SU-DHL-6 (cell line): ENCODE results near the gene RECQL5.

Experiments used
- H2AFZ ChIP-seq: fragments of 200-600 bp; sonication (generic); 2 replicates; pipeline ENCODE4 v1.6.1; 2014; ENCODE audit warnings: low read depth, mild to moderate bottlenecking, moderate library complexity, mixed read lengths, antibody characterized with exemption, low read length; ENCODE audit not compliant: severe bottlenecking
- H3F3A ChIP-seq: fragments of 200-600 bp; shearing (Covaris generic); 2 replicates; pipeline ENCODE4 v1.6.0; 2016; ENCODE audit warnings: antibody characterized with exemption, mild to moderate bottlenecking; ENCODE audit not compliant: insufficient read depth
- H3K27ac ChIP-seq: fragments of 200-600 bp; sonication (generic); 2 replicates; pipeline ENCODE4 v1.5.1; 2016; ENCODE audit warnings: low read depth, mild to moderate bottlenecking, low read length, moderate library complexity, mixed read lengths
- H3K27me3 ChIP-seq: fragments of 200-600 bp; sonication (generic), shearing (Covaris generic); 2 replicates; pipeline ENCODE4 v1.6.0; 2014; ENCODE audit warnings: mild to moderate bottlenecking, low read length
- H3K36me3 ChIP-seq: fragments of 200-600 bp; sonication (generic); 2 replicates; pipeline ENCODE4 v1.6.1; 2014; ENCODE audit warnings: mild to moderate bottlenecking, low read length, mixed read lengths
- H3K4me2 ChIP-seq: fragments of 300-600, 200-600 bp; shearing (Covaris generic), sonication (generic); 2 replicates; pipeline ENCODE4 v1.6.0; 2014; ENCODE audit warnings: low read length, low read depth, mild to moderate bottlenecking; ENCODE audit not compliant: poor library complexity, severe bottlenecking
- H3K4me3 ChIP-seq: fragments of 200-600 bp; sonication (generic); 2 replicates; pipeline ENCODE4 v1.5.1; 2014; ENCODE audit warnings: antibody characterized with exemption, low read length, mild to moderate bottlenecking, mixed read lengths; ENCODE audit not compliant: insufficient read depth, poor library complexity, severe bottlenecking
- H3K79me2 ChIP-seq: fragments of 200-600 bp; sonication (generic); 2 replicates; pipeline ENCODE4 v1.6.1; 2014; ENCODE audit warnings: mild to moderate bottlenecking, low read length, moderate library complexity; ENCODE audit not compliant: insufficient read depth
- H3K9ac ChIP-seq: fragments of 200-600 bp; sonication (generic); 2 replicates; pipeline ENCODE4 v1.7.0; 2014; ENCODE audit warnings: mild to moderate bottlenecking, low read length
- H3K9me2 ChIP-seq: fragments of 200-600 bp; sonication (generic); replicated peaks from 2 replicates; pipeline ENCODE4 v1.6.1; 2014; ENCODE audit warnings: low read length; ENCODE audit not compliant: insufficient read depth
- H3K9me3 ChIP-seq: fragments of 200-600 bp; sonication (generic); 2 replicates; pipeline ENCODE4 v1.6.1; 2014; ENCODE audit warnings: low read length, mixed read lengths; ENCODE audit not compliant: insufficient read depth
- H4K20me1 ChIP-seq: fragments of 200-600 bp; sonication (generic); 2 replicates; pipeline ENCODE4 v1.6.1; 2014; ENCODE audit warnings: low read depth, mild to moderate bottlenecking, antibody characterized with exemption, low read length, moderate library complexity, mixed read lengths
- EZH2phosphoT487 ChIP-seq: fragments of 200-600 bp; sonication (generic), shearing (Covaris generic); conservative IDR thresholded peaks from 2 replicates; pipeline ENCODE4 v1.6.1; 2018; ENCODE audit warnings: mild to moderate bottlenecking, antibody characterized with exemption, low read length, moderate library complexity, mixed read lengths
- TF ChIP-seq, protein P1 (sequence below): fragments of 200-600 bp; sonication (generic); IDR thresholded peaks from one replicate; pipeline ENCODE4 v1.5.1; 2017; ENCODE audit warnings: antibody characterized with exemption, mild to moderate bottlenecking, low read length, moderate library complexity; ENCODE audit not compliant: insufficient read depth, poor library complexity, severe bottlenecking

RECQL5 gene

GRCh38 chr17:75634754-75635609 is 32.0 kb downstream of the RECQL5 start:
- no peaks in the 10 kb centered on the region for H4K20me1 ChIP-seq
- no peak overlapping the region for H3K4me2 ChIP-seq
- no peak for TF ChIP-seq EZH2phosphoT487
- TF ChIP-seq, protein P1, sequence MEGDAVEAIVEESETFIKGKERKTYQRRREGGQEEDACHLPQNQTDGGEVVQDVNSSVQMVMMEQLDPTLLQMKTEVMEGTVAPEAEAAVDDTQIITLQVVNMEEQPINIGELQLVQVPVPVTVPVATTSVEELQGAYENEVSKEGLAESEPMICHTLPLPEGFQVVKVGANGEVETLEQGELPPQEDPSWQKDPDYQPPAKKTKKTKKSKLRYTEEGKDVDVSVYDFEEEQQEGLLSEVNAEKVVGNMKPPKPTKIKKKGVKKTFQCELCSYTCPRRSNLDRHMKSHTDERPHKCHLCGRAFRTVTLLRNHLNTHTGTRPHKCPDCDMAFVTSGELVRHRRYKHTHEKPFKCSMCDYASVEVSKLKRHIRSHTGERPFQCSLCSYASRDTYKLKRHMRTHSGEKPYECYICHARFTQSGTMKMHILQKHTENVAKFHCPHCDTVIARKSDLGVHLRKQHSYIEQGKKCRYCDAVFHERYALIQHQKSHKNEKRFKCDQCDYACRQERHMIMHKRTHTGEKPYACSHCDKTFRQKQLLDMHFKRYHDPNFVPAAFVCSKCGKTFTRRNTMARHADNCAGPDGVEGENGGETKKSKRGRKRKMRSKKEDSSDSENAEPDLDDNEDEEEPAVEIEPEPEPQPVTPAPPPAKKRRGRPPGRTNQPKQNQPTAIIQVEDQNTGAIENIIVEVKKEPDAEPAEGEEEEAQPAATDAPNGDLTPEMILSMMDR: no peak
- no peak overlapping the region for H3K27ac ChIP-seq
- no peaks in the 10 kb centered on the region for H3K36me3 ChIP-seq
- no peak overlapping the region for H3K4me3 ChIP-seq
- no peaks in the 10 kb centered on the region for H3K9me3 ChIP-seq
- H3K9me2 ChIP-seq: no peaks in the 10 kb centered on the region
- H3K9ac ChIP-seq: no peak overlapping the region
- H3K27me3 ChIP-seq: no peaks in the 10 kb centered on the region
- no peaks in the 10 kb centered on the region for H3K79me2 ChIP-seq
- H3F3A ChIP-seq: no peaks in the 10 kb centered on the region
- no peak overlapping the region for H2AFZ ChIP-seq

GRCh38 chr17:75634376-75634740 is 32.6 kb downstream of the RECQL5 start:
- H3K4me2 ChIP-seq: no peak overlapping the region
- H3K36me3 ChIP-seq: no peaks in the 10 kb centered on the region
- TF ChIP-seq EZH2phosphoT487: no peak
- TF ChIP-seq, protein P1: no peak
- no peak overlapping the region for H2AFZ ChIP-seq
- H3K4me3 ChIP-seq: no peak overlapping the region
- no peaks in the 10 kb centered on the region for H3K27me3 ChIP-seq
- H3F3A ChIP-seq: no peaks in the 10 kb centered on the region
- no peaks in the 10 kb centered on the region for H3K79me2 ChIP-seq
- H3K9ac ChIP-seq: no peak overlapping the region
- H3K27ac ChIP-seq: no peak overlapping the region
- no peaks in the 10 kb centered on the region for H3K9me3 ChIP-seq
- H3K9me2 ChIP-seq: no peaks in the 10 kb centered on the region
- H4K20me1 ChIP-seq: no peaks in the 10 kb centered on the region

GRCh38 chr17:75633486-75634375 is 33.2 kb downstream of the RECQL5 start:
- Histone ChIP-seq H3K4me3 (no peak overlapping the region), H3K9me2 (no peaks in the 10 kb centered on the region), H3K36me3 (no peaks in the 10 kb centered on the region), H2AFZ (no peak overlapping the region), H3K79me2 (no peaks in the 10 kb centered on the region), H3K9me3 (no peaks in the 10 kb centered on the region), H3K27ac (no peak overlapping the region), H3F3A (no peaks in the 10 kb centered on the region), H4K20me1 (no peaks in the 10 kb centered on the region), H3K4me2 (no peak overlapping the region), H3K9ac (0 out of 2 replicates have a peak overlapping the region, but pooled peaks have one; percentile 4), H3K27me3 (no peaks in the 10 kb centered on the region)
- TF ChIP-seq, protein P1: peak; percentile 42
- no peak for TF ChIP-seq EZH2phosphoT487
